Measurements from ENCODE around the gene DCTPP1. TPM values are rescaled to one million over a fixed set of nuclear protein-coding genes. Genes with fewer than 3 reads are reported as not detected.
"Not testable (repeated sequence)": the region's sequence is repeated elsewhere in the genome, so short reads cannot be mapped to it uniquely, and the experiment has no call there.

DCTPP1 gene
- total RNA-seq, 1 donor from 2014 or later: 17.9 TPM

DNA sequence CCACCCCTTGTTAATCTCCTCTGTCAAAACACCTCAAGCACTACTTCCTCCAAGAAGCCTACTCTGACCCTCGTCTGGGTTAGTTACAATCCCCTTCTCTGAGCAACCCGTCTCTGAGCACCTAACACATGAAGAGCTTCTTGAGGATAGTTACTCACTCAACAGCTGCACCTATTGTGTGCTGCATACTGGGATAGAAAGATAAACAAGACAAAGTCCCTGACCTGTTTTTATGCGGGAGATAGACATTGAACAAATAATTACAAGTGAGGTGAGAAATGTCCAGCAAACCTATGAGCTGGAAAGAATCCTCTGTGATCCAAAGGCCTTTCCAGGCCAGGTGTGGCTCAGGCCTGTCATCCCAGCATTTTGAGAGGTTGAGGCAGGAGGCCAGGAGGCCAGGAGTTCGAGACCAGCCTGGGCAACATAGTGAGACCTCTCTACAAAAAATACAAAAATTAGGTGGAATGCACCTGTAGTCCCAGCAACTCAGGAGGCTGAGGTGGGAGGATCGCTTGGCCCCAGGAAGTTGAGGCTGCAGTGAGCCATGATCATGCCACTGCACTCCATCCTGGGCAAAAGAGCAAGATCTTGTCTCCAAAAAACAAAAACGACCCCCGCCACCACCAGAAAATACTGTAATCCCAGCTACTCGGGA lies 27.9 kb downstream of the DCTPP1 start:
- TF ChIP-seq, protein P1, sequence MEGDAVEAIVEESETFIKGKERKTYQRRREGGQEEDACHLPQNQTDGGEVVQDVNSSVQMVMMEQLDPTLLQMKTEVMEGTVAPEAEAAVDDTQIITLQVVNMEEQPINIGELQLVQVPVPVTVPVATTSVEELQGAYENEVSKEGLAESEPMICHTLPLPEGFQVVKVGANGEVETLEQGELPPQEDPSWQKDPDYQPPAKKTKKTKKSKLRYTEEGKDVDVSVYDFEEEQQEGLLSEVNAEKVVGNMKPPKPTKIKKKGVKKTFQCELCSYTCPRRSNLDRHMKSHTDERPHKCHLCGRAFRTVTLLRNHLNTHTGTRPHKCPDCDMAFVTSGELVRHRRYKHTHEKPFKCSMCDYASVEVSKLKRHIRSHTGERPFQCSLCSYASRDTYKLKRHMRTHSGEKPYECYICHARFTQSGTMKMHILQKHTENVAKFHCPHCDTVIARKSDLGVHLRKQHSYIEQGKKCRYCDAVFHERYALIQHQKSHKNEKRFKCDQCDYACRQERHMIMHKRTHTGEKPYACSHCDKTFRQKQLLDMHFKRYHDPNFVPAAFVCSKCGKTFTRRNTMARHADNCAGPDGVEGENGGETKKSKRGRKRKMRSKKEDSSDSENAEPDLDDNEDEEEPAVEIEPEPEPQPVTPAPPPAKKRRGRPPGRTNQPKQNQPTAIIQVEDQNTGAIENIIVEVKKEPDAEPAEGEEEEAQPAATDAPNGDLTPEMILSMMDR (IDR thresholded peaks at IDR 0.05): no peak
- Histone ChIP-seq H3K36me3 (peaks cover 6% of the 10 kb centered on the region), H3K9me3 (no peaks in the 10 kb centered on the region), H3K27ac (no peak overlapping the region), H3K4me3 (no peak overlapping the region), H3K27me3 (no peaks in the 10 kb centered on the region), H3K4me1 (no peaks in the 10 kb centered on the region)
- DNase-seq (no peak), ATAC-seq (peak; percentile 15)
- intact Hi-C loops (cut with DNase I): no loop called here

GRCh38 chr16:30399435-30400186 lies 30.2 kb downstream of the DCTPP1 start:
- intact Hi-C loops (cut with DNase I): no loop called here
- peaks cover 6% of the 10 kb centered on the region for H3K36me3 ChIP-seq
- peaks cover 11% of the 10 kb centered on the region for H3K4me1 ChIP-seq
- H3K4me3 ChIP-seq: peak overlapping the region; percentile 81
- TF ChIP-seq, protein P1 (IDR thresholded peaks at IDR 0.05): no peak
- peak overlapping the region; percentile 79 for H3K27ac ChIP-seq
- no peaks in the 10 kb centered on the region for H3K27me3 ChIP-seq
- no peaks in the 10 kb centered on the region for H3K9me3 ChIP-seq
- ATAC-seq: no peak
- DNase-seq: no peak

GRCh38 chr16:30398661-30399434 lies 31.0 kb downstream of the DCTPP1 start:
- no peak for ATAC-seq
- Histone ChIP-seq H3K27me3 (no peaks in the 10 kb centered on the region), H3K36me3 (peaks cover 6% of the 10 kb centered on the region), H3K27ac (no peak overlapping the region), H3K4me3 (no peak overlapping the region), H3K9me3 (no peaks in the 10 kb centered on the region), H3K4me1 (peaks cover 11% of the 10 kb centered on the region)
- TF ChIP-seq, protein P1 (IDR thresholded peaks at IDR 0.05): no peak
- intact Hi-C loops (cut with DNase I): no loop called here
- no peak for DNase-seq

DNA sequence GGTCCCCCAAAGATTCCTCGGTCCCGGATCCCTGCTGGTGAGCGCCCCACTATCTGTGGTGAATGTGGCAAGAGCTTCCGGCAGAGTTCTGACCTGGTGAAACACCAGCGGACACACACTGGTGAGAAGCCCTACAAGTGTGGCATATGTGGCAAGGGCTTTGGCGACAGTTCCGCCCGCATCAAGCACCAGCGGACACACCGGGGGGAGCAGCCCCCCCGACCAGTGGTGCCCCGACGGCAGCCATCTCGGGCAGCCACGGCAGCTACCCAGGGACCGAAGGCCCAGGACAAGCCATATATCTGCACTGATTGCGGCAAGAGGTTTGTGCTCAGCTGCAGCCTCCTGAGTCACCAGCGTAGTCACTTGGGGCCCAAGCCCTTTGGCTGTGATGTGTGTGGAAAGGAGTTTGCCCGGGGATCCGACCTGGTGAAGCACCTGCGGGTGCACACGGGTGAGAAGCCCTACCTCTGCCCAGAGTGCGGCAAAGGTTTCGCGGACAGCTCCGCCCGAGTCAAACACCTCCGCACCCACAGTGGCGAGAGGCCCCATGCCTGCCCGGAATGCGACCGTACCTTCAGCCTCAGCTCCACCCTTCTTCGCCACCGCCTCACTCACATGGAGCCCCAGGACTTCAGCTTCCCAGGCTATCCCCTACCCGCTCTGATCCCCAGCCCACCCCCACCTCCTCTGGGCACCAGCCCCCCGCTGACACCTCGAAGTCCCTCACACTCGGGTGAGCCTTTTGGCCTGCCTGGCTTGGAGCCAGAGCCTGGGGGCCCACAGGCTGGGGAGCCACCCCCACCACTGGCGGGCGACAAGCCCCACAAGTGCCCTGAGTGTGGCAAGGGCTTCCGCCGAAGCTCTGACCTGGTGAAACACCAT lies 31.8 kb downstream of the DCTPP1 start:
- peaks cover 11% of the 10 kb centered on the region for H3K4me1 ChIP-seq
- ATAC-seq: no peak
- no peak for DNase-seq
- no peaks in the 10 kb centered on the region for H3K27me3 ChIP-seq
- intact Hi-C loops (cut with DNase I): no loop called here
- TF ChIP-seq, protein P1 (IDR thresholded peaks at IDR 0.05): no peak
- H3K4me3 ChIP-seq: no peak overlapping the region
- peaks cover 6% of the 10 kb centered on the region for H3K36me3 ChIP-seq
- H3K9me3 ChIP-seq: no peaks in the 10 kb centered on the region
- no peak overlapping the region for H3K27ac ChIP-seq

- no peak overlapping the region for H3K4me3 ChIP-seq
- intact Hi-C loops (cut with DNase I): no loop called here
- no peaks in the 10 kb centered on the region for H3K9me3 ChIP-seq
- no peak for ATAC-seq
- no peak for DNase-seq
- no peaks in the 10 kb centered on the region for H3K27me3 ChIP-seq
- TF ChIP-seq, protein P1 (IDR thresholded peaks at IDR 0.05): no peak
- H3K36me3 ChIP-seq: peaks cover 6% of the 10 kb centered on the region
- no peak overlapping the region for H3K27ac ChIP-seq
- H3K4me1 ChIP-seq: peaks cover 11% of the 10 kb centered on the region
Measured at GRCh38 chr16:30397056-30397455, 32.8 kb downstream of the DCTPP1 start.

- H3K27ac ChIP-seq; ATAC-seq; DNase-seq; H3K27me3 ChIP-seq; intact Hi-C loops (cut with DNase I); H3K36me3 ChIP-seq; H3K9me3 ChIP-seq: not testable (repeated sequence)
- Histone ChIP-seq H3K4me3 (peak overlapping the region; percentile 81), H3K4me1 (peaks cover 11% of the 10 kb centered on the region)
Measured at GRCh38 chr16:30396627-30397026, 33.2 kb downstream of the DCTPP1 start.
